GM18499 (cell line): ENCODE results near the gene ITPKB.
"Not testable (repeated sequence)": the region's sequence is repeated elsewhere in the genome, so short reads cannot be mapped to it uniquely, and the experiment has no call there.

Experiments used
- ATAC-seq: cut with Tn5 transposase; IDR thresholded peaks from one replicate; pipeline ENCODE4 v1.9.1; 2021; ENCODE audit warnings: moderate number of reproducible peaks; ENCODE audit not compliant: insufficient read depth, unreplicated experiment

ITPKB gene

DNA sequence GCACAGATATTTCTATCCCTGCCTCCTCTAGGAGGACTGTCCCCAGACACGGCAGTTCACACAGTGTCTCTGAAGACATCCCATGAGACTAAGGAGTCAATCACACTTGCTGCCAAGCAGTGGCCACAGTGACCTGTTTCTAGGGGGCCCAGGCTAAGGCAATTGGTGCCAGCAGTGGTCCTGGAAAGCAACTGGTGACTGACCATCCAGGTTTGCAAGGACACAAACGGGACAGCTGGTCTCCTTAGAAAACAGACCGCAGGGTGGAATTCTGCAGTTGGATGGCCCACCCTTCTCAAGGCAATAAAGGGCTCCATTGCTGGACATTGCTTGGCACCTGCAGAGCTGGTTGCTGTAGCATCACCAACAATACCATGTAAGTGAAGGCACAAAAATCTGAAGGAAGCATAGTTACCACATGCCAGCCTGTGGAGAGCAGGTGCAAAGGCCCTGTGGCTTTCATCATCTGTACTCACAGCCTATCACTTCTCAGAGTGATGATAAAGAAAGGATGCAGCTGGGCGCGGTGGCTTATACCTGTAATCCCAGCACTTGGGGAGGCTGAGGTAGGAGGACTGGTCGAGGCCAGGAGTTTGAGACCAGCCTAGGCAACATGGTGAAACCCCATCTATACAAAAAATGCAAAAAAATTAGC, 109.1 kb downstream of the ITPKB start:
- ATAC-seq: no peak

DNA sequence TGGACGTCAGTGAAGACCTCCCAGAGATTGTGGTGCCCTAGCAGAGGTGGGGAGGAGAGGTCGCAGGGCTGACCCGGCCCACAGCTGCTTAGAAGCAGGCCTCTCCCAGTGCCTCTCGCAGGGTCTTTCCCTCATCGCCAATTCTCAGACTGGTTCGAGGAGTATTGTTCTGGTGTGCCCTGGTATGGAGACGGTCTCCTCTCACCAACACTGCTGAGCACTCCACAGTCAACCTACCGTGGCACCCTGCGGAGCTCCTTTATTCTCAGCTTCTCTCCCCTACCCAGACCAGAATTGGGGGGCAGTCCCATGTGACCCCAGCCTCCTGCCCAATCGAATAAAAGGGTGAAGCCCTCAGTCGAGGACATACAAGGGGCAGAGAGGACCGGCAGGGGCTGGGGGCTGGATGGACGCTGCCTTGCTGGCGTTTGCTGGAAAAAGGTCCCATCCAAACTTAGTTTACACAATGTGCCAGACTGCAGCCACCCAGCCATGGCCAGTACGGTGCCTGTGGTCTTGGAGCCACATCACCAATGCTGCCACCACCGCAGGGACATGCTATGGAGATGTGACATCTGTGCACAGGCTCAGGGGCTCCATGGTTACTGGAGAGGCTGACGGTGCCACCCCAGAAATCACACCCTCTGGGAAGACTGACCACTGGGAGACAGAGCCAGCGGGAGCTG, 109.7 kb downstream of the ITPKB start:
- ATAC-seq: no peak

- no peak for ATAC-seq
Observed at GRCh38 chr1:226628612-226629155, 110.4 kb downstream of the ITPKB start.

DNA sequence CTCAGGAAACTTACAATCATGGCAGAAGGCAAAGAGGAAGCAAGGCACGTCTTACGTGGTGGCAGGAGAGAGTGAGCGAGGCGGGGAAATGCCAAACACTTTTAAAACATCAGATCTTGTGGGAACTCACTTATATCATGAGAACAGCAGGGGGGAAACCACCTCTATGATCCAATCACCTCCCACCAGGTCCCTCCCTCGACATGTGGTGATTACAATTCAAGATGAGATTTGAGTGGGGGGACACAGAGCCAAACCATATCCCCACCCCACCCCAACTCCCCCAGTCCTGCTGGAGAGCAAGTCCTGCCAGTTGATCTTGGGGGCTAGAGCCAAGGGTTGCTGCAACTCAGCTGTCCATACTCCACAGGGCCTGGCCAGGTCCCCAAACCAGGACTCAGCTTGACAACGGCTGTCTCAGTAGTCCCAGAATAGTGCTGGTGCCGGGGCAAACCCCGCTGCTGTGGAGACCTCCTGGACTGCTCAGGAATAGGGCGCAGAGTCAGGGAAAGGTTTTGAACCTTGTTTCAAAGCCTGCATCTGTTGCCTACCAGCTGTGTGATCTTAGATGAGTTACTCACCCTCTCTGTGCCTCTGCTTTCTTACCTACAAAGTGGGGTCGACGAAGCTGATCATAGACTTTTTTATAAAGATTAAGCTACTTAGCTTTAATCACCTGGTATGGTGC, 111.0 kb downstream of the ITPKB start:
- ATAC-seq: no peak

- ATAC-seq: no peak
Observed at GRCh38 chr1:226627050-226627755, 111.9 kb downstream of the ITPKB start.

DNA sequence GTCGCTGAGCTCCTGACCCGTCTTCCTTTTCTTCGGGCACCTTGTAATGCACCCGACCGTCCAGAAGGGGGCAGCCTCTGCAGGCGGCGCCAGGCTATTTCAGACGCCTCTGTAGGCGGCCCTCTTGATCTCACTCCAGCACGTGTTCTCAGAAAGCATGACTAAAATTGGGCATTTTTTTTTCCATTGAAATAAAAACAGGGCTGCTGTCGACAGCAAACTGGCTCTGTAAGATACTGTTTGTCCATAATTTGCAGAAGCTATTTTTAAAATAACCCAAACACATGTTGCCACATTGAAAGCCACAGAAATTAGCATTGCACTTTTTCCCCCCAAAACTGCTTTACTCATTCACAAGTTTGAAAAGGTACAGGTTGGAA, 112.5 kb downstream of the ITPKB start:
- ATAC-seq: no peak

- ATAC-seq: no peak
Observed at GRCh38 chr1:226625832-226626576, 113.1 kb downstream of the ITPKB start.

- no peak for ATAC-seq
Observed at GRCh38 chr1:226625326-226625725, 113.8 kb downstream of the ITPKB start.

GRCh38 chr1:226624526-226624925, 114.6 kb downstream of the ITPKB start:
- no peak for ATAC-seq

- no peak for ATAC-seq
Observed at GRCh38 chr1:226622012-226622411, 117.1 kb downstream of the ITPKB start.

DNA sequence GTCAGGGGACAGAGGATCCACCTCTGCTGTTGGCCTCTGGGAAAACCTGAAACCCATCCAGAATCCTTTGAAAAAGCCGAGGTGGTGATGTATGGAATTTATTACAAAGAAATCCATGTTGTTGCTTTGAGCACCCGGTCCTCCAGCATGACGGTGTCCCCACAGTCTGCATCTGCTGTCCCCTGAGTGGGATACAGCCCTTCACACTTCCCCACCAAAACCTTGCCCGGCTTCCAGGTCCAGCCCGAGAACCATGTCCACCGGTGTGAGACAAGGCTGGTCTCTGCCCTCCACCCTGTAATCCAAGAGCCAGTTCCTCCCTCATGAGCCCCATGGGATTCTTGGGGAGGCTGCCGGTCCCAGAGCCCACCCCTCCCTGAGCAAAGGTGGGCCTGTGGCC, 120.1 kb downstream of the ITPKB start:
- no peak for ATAC-seq

DNA sequence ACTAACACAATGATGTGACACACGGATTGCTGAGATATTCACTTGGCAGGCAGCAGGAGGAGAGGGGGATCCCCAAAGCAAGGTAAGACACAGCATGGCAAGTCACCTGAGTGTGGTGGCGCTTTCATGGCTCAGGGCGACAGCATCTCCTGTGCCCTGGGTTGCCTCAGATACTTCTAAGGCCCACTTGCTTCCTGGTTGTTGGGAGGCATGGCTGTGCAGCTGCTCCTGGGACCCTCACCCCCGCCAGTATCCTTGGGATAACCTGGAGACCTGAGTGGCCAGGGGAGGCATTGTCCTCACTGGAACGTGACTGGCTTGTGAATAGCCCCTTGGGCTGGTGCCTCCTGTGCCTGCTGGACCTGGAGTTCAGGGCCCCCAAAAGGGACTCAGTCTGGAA, 120.7 kb downstream of the ITPKB start:
- no peak for ATAC-seq

DNA sequence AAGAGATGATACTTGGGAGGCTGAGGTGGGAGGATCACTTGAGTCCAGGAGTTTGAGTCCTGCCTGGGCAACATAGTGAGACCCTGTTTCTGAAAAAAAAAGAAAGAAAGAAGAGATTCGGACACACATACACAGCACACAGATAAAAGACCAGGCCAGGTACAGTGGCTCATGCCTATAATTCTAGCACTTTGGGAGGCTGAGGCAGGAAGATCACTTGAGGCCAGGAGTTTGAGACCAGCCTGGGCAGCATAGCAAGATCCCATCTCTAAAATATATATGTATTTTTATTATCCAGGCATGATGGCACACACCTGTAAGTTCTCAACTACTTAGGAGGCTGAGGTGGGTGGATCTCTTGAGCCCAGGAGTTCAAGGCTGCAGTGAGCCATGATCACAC, 121.4 kb downstream of the ITPKB start:
- not testable (repeated sequence) for ATAC-seq

DNA sequence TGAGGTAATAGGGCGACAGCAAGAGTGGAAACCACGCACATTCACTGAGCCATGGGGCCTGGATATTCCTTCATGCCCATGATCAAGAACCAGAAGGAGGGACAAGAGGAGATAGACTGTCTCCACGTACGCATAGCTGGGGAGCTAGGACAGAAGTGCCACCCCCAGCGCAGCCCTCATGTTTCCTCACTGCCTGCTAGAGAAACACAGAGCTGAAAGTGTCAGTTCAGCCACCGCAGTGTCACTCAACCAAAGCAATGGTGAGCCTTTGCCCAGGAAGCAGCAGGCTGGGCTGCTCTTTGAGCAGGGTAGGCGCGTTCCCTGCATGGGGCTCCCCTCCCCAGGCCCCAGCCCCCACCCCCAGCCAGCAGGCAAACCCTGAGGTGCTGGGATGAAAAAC, 122.0 kb downstream of the ITPKB start:
- ATAC-seq: no peak

GRCh38 chr1:226616636-226617035, 122.4 kb downstream of the ITPKB start:
- ATAC-seq: no peak

DNA sequence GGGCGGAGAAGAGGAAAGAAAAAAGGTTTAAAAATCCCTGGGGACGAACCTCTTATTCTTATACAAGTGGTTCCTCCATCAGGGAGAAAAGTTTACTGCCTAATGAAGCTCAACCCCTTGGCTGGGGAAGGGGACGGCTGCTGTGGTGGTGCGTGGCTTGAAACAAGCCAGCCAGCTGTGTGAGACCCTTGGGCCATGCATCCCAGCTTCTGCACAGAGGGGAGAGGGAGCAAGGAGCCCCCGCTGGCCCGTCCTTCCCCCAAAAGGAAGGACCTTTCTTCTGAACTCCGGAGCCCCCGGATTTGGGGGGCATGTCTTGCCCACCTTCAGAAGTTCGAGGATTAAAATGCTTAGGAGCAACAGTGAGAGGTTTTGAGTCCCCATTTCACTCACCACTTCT, 123.2 kb downstream of the ITPKB start:
- ATAC-seq: no peak

DNA sequence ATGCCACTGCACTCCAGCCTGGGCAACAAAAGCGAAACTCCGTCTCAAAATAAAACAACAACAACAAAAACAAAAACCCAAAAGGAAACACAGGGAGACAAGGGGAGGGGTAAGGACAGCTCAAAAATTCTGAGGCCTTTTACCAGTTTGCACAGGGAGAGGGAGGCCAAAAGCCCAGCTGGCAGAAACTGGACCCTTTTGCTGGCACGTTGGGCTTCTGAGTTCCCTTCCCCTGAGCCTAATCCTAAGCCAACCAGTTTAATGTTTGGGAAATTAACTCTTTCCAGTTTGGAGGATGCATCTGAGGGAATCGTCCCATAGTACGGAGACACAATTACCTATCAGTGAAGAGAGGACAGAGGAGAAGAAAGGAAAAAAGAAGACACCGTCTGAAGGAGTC, 127.1 kb downstream of the ITPKB start:
- ATAC-seq: not testable (repeated sequence)

GRCh38 chr1:226611301-226611700, 127.8 kb downstream of the ITPKB start:
- ATAC-seq: no peak

DNA sequence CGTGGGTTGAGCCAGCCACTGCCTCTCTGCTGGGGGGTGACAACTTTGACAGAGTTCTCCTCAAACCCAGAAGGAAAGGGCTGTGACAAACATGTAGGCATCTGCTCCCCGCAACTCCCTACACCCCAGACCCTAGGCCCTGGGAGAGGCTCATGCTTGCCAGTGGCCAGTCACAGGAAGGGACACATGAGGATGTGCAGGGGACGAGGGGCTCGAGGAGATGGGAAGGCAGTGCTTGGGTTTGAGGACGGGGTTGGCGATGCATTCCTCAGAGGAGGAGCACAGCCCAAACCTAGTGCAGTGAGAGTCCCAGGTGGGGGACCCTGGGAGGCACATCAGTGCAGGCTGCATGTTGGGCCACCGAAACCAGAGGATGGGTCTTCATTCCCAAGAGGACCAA, 128.4 kb downstream of the ITPKB start:
- ATAC-seq: no peak

DNA sequence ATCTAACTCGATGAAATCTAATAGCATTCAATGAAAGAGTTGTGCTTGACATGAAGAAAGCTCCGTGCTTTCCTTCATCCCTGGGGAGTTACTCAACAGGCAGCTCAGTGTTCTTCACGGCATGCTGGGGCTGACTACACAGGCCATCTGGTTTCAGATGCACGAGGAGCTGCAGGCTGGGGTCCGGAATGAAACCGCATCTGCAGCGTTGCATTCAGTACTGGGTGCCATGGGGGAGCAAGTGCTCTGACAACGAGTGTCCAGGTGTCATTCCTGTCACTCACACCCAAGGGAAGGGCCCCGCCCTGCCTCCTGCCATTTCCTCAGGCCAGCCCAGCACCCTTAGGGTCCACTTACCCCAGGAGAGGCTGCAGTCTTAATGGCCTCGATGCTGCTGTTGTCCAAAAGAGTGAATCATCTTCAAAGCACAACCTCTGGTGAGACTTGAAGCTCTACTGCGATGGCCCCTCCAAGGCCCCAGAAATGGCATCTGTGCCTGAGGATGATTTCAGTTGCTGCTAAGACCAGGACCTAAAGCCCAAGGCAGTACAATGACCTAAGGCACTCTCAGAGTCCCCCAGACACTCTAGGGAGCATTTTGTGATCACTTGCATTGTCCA, 129.1 kb downstream of the ITPKB start:
- no peak for ATAC-seq
